HG02885 (cell line): Measurements from ENCODE around the gene WFDC12.
"Not testable (repeated sequence)": the region's sequence is repeated elsewhere in the genome, so short reads cannot be mapped to it uniquely, and the experiment has no call there.

Experiments used
- ATAC-seq: cut with Tn5 transposase; IDR thresholded peaks from one replicate; pipeline ENCODE4 v1.9.1; 2021; ENCODE audit warnings: mild to moderate bottlenecking; ENCODE audit not compliant: unreplicated experiment, poor library complexity

WFDC12 gene

GRCh38 chr20:45124365-45124764 lies at the start of gene WFDC12:
Gene WFDC12 (minus strand): TSS chr20:45124465. CDS start chr20:45124447, 18 bp downstream.
- no peak for ATAC-seq

- no peak for ATAC-seq
Measured at GRCh38 chr20:45173522-45173921, 49.3 kb upstream of the WFDC12 start.

DNA sequence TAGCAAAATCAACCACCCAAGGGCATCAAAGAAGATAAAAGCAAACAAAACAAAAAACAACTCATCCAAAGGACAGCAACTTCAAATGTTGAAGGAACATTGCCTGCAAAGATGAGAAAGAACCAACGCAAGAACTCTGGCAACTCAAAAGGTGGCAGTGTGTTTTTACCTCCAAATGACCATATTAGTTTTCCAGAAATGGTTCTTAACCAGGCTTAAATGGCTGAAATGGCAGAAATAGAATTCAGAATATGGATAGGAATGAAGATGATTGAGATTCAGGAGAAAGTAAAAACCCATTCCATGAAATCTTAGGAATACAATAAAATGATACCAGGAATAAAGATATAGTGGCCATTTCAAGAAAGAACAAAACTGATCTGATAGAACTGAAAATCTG lies 40.6 kb upstream of the WFDC12 start:
- no peak for ATAC-seq

GRCh38 chr20:45163083-45163803 lies 39.0 kb upstream of the WFDC12 start:
- no peak for ATAC-seq

DNA sequence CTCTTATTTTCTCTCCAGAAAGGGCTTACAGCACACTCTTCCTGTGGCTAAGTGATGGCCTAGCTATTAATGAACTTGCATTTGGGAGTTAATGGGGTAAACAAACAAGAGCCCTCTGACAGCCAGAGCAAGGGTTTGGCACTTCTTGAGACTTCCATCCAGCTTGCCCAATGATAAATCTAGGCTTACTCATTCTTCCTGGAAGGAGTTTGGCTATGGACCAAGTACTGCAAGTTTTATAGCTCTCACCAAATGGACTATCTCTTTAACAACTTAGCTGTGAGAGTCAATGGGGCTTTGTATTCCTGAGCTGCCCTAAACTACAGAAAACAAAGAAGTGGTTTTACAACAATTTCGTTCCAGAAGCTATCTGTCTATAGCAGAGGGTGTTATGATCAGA lies 33.7 kb upstream of the WFDC12 start:
- ATAC-seq, result no peak

DNA sequence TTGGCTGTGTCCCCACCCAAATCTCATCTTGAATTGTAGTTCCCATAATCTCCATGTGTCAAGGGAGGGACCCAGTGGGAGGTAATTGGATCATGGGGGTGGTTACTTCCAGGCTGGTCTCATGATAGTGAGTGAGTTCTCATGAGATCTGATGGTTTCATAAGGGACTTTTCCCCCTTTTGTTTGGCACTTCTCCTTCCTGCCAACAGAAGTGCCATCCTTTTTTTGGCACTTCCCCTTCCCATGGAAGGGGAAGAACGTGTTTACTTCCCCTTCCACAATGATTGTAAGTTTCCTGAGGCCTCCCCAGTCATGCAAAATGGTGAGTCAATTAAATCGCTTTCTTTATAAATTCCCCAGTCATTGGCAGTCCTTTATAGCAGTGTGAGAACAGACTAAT lies 32.4 kb upstream of the WFDC12 start:
- no peak for ATAC-seq

DNA sequence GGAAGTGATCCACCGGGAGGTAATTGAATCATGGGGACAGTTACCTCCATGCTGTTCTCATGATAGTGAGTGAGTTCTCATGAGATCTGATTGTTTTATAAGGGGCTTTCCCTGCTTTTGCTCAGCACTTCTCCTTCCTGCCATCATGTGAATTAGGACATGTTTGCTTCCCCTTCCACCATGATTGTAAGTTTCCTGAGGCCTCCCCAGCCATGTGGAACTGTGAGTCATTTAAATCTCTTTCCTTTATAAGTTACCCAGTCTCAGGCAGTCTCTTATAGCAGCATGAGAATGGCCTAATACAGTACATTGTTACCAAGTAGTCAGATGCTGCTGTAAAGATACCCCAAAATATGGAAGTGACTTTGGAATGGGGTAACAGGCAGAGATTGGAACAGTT lies 30.5 kb upstream of the WFDC12 start:
- not testable (repeated sequence) for ATAC-seq

GRCh38 chr20:45154183-45154582 lies 29.9 kb upstream of the WFDC12 start:
- no peak for ATAC-seq

DNA sequence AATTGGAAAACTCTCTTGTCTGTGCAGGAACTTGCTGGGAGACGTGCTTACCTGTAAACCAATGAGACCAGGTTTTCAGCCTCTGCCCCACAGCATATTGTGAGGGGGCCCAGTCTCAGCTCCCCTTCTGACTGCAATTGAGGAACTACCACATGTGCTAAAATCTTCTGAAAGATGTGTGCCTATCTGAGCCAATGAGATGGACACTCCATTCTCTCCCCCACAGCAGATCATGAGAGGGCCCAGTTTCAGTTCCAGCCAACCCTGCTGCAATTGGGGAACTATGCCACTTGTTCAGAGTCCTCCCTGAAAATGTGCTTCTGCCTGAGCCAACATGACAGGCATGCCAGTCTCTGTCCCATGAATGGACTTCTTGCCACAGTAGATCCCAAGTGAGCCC lies 29.5 kb upstream of the WFDC12 start:
- ATAC-seq, result no peak

- no peak for ATAC-seq
Measured at GRCh38 chr20:45153147-45153546, 28.9 kb upstream of the WFDC12 start.

DNA sequence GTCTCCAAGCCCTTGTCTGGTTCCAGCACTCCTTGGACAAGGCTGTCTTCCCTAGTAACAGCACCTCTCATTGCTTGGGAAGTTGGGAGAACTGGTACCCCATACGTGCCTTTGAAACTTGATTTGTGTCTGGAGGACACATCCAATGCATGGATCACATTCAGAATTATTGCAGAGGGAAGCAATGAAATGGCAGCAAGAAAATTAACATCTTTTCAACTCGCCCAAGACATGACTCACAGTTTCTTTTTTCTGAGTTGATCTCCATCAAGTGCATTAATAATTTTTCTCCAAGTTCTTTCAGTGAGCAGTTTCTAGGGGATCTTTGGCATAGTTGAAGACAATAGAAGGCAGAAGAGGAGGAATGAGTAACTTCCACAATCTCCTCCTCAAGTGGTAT lies 28.1 kb upstream of the WFDC12 start:
- no peak for ATAC-seq

DNA sequence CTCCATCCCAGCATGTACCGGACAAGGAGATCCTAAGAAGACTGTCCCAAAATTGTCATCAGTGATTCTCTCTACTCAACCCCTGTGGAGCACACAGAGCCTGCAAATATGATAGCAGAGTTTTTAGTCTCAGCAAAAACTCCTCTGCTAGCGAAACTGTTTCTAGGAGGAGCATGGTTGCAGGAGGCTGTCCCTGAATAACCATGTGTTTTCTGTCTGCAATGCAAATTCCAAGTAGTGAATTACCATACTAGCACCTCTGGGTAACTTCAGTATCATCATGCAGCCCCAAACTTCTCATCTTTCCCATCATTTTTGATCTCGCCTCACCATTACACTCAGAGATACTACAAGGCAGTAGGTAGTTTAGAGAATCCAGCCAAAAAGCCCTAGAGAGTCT lies 24.8 kb upstream of the WFDC12 start:
- ATAC-seq, result no peak

GRCh38 chr20:45140836-45141235 lies 16.6 kb upstream of the WFDC12 start:
- ATAC-seq, result no peak

DNA sequence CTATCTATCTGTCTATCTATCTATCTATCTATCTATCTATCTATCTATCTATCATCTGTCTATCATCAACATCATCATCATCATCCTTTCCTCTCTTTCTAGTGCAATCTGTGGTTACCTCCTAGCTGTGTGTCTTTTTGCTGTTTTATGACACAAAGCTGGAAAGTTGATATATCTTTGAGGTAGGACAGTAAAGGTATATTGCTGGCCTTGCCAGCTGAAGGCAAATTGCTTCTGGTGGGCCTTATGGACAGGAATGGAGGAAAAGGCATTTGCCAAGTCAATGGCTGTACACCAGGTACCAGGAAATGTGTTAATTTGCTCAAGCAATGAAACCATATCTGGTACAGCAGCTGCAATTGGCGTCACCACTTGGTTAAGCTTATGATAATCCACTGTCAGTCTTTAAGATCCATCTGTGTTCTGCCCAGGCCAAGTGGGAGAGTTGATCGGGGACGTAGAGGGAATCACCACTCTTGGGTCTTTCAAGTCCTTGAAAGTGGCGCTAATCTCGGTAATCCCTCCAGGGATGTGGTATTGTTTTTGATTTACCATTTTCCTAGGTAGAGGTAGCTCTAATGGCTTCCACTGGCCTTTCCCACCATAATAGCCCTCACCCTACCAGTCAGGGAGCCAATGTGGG lies 15.6 kb upstream of the WFDC12 start:
- not testable (repeated sequence) for ATAC-seq

GRCh38 chr20:45138561-45139300 lies 14.5 kb upstream of the WFDC12 start:
- ATAC-seq, result no peak

GRCh38 chr20:45136911-45137310 lies 12.6 kb upstream of the WFDC12 start:
- ATAC-seq, result no peak

GRCh38 chr20:45128099-45128498 lies 3.8 kb upstream of the WFDC12 start:
- no peak for ATAC-seq

GRCh38 chr20:45121388-45121787 lies 2.9 kb downstream of the WFDC12 start:
- no peak for ATAC-seq

GRCh38 chr20:45119556-45120266 lies 4.6 kb downstream of the WFDC12 start:
- ATAC-seq, result no peak

- no peak for ATAC-seq
Measured at GRCh38 chr20:45118028-45118427, 6.2 kb downstream of the WFDC12 start.

GRCh38 chr20:45117581-45117980 lies 6.7 kb downstream of the WFDC12 start:
- no peak for ATAC-seq
